WTC11 (cell line): ENCODE data around the gene ARL4A. TPM values are rescaled to one million over a fixed set of nuclear protein-coding genes. Genes with fewer than 3 reads are reported as not detected.

Source experiments
- ATAC-seq: fragments of 200-7000 bp; cut with Tn5 transposase; 2 replicates; pipeline ENCODE4 v1.10.0; 2021; ENCODE audit warnings: mild to moderate bottlenecking, moderate library complexity
- CTCF ChIA-PET: fragments of 300-600 bp; sonication (Branson Sonifier 250); formaldehyde crosslinking; loops from one replicate; lab custom pipeline; 2021; ENCODE audit warnings: antibody characterized with exemption; lab: Charles Lee
- POLR2A ChIA-PET: fragments of 350-600 bp; sonication (Branson Sonifier 250); formaldehyde crosslinking; loops from one replicate; lab custom pipeline; 2021; ENCODE audit warnings: antibody characterized with exemption; lab: Charles Lee
- DNase-seq: peaks from one replicate; pipeline ENCODE4 v3.0.0; 2021; ENCODE audit warnings: low spot score
- H3K27ac Mint-ChIP-seq: 2 replicates; pipeline ENCODE4 v1.8.0; 2021; ENCODE audit warnings: mixed read lengths
- H3K27me3 Mint-ChIP-seq: 2 replicates; pipeline ENCODE4 v1.8.0; 2021; ENCODE audit warnings: low read depth, mild to moderate bottlenecking, moderate library complexity, mixed read lengths
- H3K36me3 Mint-ChIP-seq: 2 replicates; pipeline ENCODE4 v1.8.0; 2021; ENCODE audit warnings: mixed read lengths
- H3K4me1 Mint-ChIP-seq: 2 replicates; pipeline ENCODE4 v1.8.0; 2022; ENCODE audit warnings: mixed read lengths
- H3K4me3 Mint-ChIP-seq: 2 replicates; pipeline ENCODE4 v1.8.0; 2021; ENCODE audit warnings: mild to moderate bottlenecking, moderate library complexity, mixed read lengths
- H3K9me3 Mint-ChIP-seq: 2 replicates; pipeline ENCODE4 v1.8.0; 2021; ENCODE audit warnings: mixed read lengths
- CBFB ChIP-seq: sonication (generic); formaldehyde crosslinking; IDR thresholded peaks from 2 replicates; pipeline ENCODE4 v1.8.1; 2022; ENCODE audit warnings: mild to moderate bottlenecking, low read depth, missing genetic modification reagents
- HMGA2 ChIP-seq: fragments of 250-450 bp; sonication (Bioruptor Pico); IDR thresholded peaks from 2 replicates; pipeline ENCODE4 v1.4.0; 2021; ENCODE audit warnings: mild to moderate bottlenecking, moderate library complexity
- NR2C2 ChIP-seq: sonication (generic); formaldehyde crosslinking; IDR thresholded peaks from 2 replicates; pipeline ENCODE4 v1.8.0; 2022; ENCODE audit warnings: mild to moderate bottlenecking, missing genetic modification reagents
- OVOL2 ChIP-seq: fragments of 250-450 bp; sonication (Bioruptor Pico); IDR thresholded peaks from 2 replicates; pipeline ENCODE4 v1.9.0; 2021; ENCODE audit warnings: mild to moderate bottlenecking, borderline replicate concordance
- SP1 ChIP-seq: sonication (generic); formaldehyde crosslinking; conservative IDR thresholded peaks from 2 replicates; pipeline ENCODE4 v1.8.1; 2022; ENCODE audit warnings: missing genetic modification reagents
- USF1 ChIP-seq: sonication (generic); formaldehyde crosslinking; IDR thresholded peaks from 2 replicates; pipeline ENCODE4 v1.8.0; 2022; ENCODE audit warnings: mild to moderate bottlenecking, missing genetic modification reagents
- ZBTB21 ChIP-seq: sonication (generic); formaldehyde crosslinking; IDR thresholded peaks from 2 replicates; pipeline ENCODE4 v1.8.1; 2023; ENCODE audit warnings: mild to moderate bottlenecking, missing genetic modification reagents, borderline replicate concordance
- ZBTB43 ChIP-seq: sonication (generic); formaldehyde crosslinking; IDR thresholded peaks from 2 replicates; pipeline ENCODE4 v1.8.1; 2023; ENCODE audit warnings: mild to moderate bottlenecking, missing genetic modification reagents
- ZNF317 ChIP-seq: sonication (generic); formaldehyde crosslinking; IDR thresholded peaks from 2 replicates; pipeline ENCODE4 v1.8.1; 2023; ENCODE audit warnings: low read depth, mild to moderate bottlenecking, moderate library complexity, missing genetic modification reagents, borderline replicate concordance
- total RNA-seq: library from RNA; stranded (reverse); gene quantifications from 3 replicates; pipeline ENCODE4 v1.2.3, GENCODE V29; 2021

ARL4A gene
- total RNA-seq, 1 experiment from 2014 or later, result 25.4 TPM

- no peak for TF ChIP-seq SP1 (CRISPR knock-in tag)
- TF ChIP-seq, all 79 proteins: peak for 0
Observed at GRCh38 chr7:12737836-12738235, 50.4 kb downstream of the ARL4A start (continued).

- H3K36me3 Mint-ChIP-seq, result peaks cover 3% of the 10 kb centered on the region; the same call in 1 of the 2 replicates
- peaks cover 9% of the 10 kb centered on the region for H3K4me1 Mint-ChIP-seq
- POLR2A ChIA-PET, result interaction anchor here (0.5 kb wide), 1 partner anchor 327 kb away, joined by 4 read pairs; no protein-coding TSS in a partner anchor
- CTCF ChIA-PET, result no interaction called here
- no peak for ATAC-seq
- no peak for TF ChIP-seq OVOL2 (CRISPR knock-in tag)
- TF ChIP-seq ZNF317 (CRISPR knock-in tag), result no peak
- no peak for TF ChIP-seq NR2C2 (CRISPR knock-in tag)
- TF ChIP-seq ZBTB43 (CRISPR knock-in tag), result no peak
- no peak for TF ChIP-seq USF1
- no peak for TF ChIP-seq HMGA2 (CRISPR knock-in tag)
- TF ChIP-seq ZBTB21, result no peak
- no peak for TF ChIP-seq CBFB (CRISPR knock-in tag)
- H3K27me3 Mint-ChIP-seq, result no peaks in the 10 kb centered on the region
- no peak overlapping the region for H3K4me3 Mint-ChIP-seq
- H3K9me3 Mint-ChIP-seq, result peaks cover 4% of the 10 kb centered on the region; the same call in 1 of the 2 replicates
- no peak overlapping the region for H3K27ac Mint-ChIP-seq
- no peak for DNase-seq
Observed at GRCh38 chr7:12738665-12739064, 51.2 kb downstream of the ARL4A start.

Other genes with a start within 250 kb of the ARL4A start
- gene SCIN, start 116.9 kb upstream of the ARL4A start, total RNA-seq, result 0.80 to 1.2 TPM (median 0.98 TPM) in 3 replicates